Activated naive CD8-positive, alpha-beta T cell treated with anti-CD3 and anti-CD28 coated beads, Interleukin-2, amount 50 U/mL, for 16 hours (primary cell): ENCODE measurements around the gene SDHC.
"Not testable (repeated sequence)": the region's sequence is repeated elsewhere in the genome, so short reads cannot be mapped to it uniquely, and the experiment has no call there.

ENCODE experiments used
- DNase-seq: peaks from one replicate; pipeline ENCODE4 v3.0.0-alpha.2; 2020; ENCODE audit warnings: low read depth, low spot score

Gene SDHC

DNA sequence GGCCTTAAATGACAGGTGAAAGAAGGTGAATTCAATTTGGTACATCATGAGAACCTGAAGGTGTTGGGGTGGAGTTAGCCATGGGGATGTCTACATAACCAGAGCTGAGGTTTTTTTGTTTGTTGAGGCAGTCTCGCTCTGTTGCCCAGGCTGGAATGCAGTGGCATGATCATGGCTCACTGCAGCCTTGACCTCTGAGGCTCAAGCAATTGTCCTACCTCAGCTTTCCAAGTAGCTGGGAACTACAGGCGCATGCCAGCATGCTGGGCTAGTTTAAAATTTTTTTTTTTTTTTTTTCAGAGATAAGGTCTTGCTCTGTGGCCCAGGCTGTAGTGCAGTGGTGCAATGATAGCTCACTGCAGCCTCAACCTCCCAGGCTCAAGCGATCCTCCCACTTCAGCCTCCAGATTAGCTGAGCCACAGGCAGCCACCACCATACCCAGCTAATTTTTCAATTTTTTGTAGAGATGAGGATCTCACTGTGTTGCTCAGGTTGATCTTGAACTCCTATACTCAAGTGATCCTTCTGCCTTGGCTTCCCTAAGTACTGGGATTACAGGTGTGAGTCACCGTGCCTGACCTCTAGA is 2.5 kb upstream of the SDHC start:
- no peak for DNase-seq

DNA sequence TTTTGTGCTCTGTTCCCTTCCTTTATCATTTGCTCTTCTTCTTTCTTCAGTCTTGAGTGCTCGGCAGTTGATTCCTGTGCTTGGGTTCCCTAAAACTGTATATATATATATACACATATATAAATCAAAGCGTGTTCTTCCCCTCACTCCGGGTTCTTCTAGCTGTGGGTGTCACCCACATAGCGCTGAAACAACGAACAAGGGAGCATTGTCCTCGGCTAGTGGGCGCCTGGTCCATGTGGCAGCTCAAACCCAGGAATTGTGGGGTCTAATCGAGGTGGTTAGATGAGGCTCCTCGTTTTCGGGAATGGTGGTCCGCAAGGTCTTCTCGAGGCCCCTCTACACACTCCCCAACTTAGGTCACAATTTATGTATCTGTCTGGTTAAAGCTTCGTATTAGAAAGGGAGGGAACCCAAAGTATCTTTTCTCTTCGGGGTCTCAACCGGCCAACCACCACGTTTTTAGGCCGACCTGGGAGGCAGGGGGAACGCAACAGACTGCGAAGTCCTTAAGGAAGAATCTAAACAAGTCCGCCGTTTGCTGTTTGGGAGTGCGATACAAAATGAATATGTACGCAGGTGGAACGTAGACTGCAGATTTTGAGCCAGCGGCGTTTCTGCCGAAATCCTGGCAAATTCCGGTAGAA is 504 bp upstream of the SDHC start:
- no peak for DNase-seq

DNA sequence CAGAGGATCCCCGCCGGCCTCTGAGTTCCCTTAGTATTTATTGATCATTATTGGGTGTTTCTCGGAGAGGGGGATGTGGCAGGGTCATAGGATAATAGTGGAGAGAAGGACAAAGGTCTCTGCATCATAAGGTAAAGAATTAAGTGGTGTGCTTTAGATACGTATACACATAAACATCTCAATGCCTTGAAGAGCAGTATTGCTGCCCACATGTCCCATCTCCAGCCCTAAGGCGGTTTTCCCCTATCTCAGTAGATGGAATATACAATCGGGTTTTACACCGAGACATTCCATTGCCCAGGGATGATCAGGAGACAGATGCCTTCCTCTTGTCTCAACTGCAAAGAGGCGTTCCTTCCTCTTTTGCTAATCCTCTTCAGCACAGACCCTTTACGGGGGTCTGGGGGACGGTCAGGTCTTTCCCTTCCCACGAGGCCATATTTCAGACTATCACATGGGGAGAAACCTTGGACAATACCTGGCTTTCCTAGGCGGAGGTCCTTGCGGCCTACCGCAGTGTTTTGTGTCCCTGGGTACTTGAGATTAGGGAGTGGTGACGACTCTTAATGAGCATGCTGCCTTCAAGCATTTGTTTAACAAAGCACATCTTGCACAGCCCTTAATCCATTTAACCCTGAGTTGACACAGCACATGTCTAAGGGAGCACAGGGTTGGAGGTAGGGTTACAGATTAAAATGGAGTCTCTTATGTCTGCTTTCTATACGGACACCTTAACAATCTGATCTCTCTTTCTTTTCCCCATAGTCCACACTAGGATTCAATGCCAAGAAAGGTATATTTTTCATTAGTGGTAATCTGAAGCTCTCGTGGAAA is 1.9 kb downstream of the SDHC start:
- DNase-seq = not testable (repeated sequence)

DNA sequence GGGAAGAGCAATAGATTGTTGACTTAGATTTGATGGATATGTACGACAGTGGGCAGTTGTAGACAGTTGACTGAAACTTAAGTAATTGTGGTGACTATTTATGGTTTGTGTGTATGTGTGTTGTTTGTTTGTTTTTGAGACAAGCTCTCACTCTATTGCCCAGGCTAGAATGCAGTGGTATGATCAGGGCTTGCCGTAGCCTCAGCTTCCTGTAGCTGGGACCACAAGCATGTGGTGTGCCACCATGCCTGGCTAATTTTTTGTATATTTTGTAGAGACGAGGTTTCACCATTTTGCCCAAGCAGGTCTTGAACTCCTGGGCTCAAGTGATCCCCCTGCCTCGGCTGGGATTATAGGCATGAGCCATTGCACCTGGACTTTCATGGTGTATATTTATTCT is 9.8 kb downstream of the SDHC start:
- no peak for DNase-seq

DNA sequence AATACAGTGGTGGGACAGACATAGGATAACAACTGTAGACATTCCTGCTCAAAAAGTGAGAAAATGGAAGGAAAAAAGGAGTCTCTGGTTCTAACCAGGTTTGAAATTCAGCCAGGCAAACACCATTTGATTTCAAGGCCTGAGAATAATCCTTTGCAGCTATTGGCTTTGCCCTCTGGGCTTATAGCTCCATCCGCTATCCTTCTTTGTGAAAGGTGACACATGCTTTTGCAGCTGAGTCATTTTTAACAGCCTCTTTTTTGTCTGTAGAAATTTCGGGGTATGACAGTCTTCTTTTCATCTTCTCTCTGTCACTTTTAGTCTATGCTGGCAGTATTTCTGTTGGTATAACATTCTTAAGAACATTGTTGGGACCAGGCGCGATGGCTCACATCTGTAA is 16.2 kb downstream of the SDHC start:
- DNase-seq = no peak

DNA sequence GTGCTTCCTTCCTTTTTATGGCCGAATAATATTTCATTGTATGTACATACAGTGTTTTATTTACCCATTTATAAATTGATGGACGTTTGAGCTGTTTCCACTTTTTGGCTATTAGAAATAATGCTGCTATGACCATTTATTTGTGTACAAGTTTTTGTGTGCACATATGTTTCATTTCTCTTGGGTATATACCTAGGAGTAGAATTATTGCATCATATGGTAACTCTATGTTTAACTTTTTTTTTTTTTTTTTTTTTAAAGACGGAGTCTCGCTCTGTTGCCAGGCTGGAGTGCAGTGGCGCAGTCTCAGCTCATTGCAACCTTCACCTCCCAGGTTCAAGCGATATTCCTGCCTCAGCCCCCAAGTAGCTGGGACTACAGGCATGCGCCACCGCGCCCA is 19.0 kb downstream of the SDHC start:
- no peak for DNase-seq

DNA sequence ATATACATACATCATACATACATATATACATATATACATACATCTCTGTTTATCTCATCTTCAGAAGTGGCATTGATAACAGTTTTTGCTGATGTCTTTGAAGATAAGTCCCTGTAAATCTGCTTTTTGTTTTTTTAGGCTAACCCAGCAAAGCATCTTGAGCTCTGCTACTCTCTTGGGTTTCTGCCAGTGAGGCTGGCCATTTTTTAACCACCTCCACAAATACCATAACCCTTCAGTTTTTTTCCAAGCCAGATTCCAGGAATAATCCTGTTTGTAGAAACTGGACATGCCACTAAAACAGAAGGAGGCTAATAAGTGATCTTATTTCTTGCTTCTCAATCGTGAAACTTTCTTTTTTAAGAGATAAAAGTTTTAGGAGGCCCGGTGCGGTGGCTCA is 21.6 kb downstream of the SDHC start:
- no peak for DNase-seq

DNA sequence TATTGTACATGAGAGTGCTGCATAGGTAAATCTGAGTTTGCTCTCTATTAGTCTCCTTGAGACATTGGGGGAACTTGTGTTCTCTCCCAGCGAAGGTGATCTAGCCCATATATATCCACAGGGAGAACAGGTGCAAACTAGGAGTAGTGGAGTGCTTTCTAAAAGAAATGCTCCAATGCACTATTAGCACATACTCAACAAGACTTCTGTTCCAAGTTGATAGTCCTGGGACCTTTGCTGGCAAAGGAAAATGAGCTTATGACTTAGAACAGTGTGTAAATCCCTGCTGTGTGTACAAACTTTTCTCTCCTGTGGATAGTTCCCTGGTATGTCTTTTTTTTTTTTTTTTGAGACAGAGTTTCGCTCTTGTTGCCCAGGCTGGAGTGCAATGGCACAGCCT is 28.0 kb downstream of the SDHC start:
- no peak for DNase-seq

DNA sequence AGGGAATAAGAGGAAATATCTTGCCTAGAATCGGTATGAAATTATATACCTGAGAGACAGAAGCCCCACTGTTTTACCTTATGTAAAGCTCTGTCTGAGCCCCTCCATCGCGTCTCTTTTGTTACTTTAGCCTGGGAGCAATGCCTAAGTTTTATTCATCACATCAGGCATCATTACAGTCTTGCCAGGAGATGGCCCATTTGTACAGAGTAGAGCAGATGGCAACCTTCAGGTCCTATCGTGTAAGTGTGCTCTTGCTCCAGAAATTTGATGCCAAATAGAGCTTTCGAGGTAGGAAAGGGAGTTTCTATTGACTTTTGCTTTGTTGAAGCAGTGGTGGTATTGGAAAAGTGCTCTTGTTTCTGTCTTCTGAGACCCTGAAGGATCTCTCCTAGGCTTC is 28.6 kb downstream of the SDHC start:
- DNase-seq = no peak

DNA sequence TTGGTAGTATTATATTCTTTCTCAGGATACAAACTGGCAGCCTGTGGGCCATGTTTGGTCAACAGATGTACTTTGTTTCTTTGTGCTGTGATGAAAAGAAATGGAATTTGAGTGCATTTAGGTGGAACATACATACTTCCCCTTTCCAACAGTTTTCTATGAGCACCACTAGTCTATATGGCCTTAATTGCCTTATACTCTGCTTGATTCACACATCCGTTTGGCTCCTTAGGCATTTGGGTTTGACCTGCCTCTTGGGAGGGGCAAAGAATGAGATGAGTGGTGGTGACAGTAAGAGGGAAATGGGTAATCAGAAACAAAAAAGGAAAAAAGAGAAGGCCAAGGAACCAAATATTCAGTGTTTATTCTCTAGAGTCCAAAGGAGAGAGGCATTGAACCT is 36.5 kb downstream of the SDHC start:
- DNase-seq = no peak

DNA sequence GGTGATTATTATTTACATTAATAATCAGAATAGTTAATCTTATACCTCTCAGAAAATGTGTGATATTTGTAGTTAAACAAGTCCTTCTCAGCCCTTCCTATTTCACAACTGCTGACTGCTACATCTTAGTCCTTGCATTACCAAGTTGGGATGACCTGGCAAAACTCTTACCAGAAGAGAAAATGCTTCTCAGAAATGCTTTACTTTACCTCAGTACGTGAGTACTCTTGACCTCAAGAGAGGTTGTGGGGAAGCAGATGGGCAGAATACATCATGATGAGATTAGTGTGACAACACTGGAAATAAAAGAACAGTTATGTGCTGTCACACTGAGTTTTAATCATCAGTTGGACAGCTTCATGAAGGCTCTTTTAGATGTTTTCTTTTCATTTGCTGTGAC is 37.3 kb downstream of the SDHC start:
- no peak for DNase-seq

DNA sequence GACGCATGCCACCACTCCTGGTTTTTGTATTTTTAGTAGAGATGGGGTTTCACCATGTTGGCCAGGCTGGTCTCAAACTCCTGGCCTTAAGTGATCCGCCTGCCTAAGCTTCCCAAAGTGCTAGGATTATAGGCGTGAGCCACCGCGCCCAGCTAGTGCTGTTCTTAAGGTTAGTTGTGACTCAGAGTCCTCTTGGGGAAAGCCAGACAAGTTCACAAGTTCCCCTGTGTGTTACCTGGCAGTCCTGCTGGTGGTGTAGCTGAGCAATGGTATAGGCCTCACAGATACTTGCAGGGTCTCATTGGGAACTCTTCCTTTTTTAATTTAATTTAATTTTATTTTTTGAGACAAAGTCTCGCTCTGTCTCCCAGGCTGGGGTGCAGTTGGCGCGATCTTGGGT is 42.9 kb downstream of the SDHC start:
- DNase-seq = no peak

DNA sequence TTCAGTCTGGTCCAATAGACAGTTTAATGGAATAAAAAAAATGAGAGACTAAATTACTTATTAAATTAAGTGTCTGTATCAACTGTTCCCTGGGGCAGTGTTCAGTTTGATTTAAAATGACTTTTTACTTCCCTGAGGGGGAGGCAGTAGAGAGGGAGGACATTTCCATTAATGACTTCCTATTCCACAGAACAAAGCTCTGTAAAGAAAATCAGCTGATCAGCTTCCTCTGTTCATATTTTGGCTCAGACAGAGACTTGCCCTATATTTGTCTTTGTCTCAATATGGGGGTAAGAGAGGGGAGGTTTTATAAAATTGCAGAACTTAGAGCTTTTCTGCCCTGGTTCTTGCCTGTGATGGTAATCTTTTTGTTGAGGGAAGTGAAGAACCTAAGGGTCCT is 45.1 kb downstream of the SDHC start:
- DNase-seq = no peak

DNA sequence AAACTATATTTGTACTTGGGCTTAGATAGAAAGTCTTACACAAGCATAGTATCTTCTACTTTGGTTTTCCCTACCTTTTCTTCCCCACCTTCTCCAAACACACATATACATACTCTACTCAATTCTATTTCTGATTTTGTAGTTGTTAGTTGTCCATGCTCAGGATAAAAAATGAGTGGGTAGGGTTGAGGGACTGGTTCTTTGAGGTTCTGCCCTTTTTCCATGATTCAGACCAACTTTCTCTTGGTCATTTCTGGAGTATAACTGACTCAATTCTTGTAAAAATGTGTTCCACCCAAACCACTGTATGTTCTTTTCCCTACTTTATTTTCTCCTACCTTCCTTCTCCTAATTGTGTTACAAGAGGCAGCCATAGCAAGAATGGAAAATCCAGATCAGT is 50.2 kb downstream of the SDHC start:
- DNase-seq = no peak

DNA sequence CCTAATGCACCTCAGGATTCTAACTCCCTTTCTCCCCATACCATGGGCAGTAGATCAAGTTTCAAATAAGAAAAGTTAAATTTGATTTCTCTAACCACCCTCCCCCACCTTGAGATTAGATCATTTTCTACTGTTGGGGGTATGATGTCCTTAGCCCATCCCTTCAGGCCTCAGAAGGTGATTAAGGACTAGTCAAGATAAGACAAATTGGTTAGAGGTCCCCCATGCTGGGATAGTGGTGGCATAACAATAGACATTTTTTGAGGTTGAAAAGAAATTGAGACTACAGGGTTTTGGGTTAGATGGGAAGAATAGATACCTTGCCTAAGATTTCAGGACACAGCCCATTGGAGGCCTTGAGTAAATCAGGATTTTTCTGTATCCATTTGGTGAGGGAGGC is 51.0 kb downstream of the SDHC start:
- no peak for DNase-seq

DNA sequence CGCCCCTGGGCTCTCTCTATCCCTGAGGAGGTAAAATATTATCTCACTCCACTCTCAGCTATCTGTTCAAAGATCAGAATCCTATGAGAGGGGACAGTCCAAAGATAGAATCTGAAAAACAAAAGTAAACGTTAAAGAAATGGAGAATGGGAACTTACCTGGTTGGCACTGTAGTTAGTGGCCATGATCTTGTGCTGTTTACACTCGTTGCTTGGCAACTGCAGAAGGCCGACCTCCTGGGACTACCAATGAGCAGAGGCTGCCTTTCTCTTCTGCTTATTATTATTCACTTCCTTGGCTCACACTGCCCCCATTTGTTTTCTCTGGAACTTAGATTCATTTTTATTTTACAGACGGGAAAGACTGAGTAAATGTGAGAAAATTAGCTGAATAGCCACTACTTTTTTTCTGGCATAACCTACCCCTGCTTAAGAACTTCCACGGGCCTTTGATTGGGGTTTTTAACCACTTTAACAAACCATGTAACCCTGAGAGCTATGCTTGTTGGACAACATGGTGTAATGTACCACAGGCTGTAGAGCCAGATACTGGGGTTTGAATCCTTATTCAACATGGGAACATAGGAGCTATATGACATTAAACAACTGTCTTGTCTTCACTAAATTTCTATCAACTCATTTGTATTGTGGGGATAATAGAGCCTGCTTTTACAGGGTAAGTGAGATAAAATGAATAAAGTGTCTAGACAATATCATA is 53.7 kb downstream of the SDHC start, which contains the start of gene CFAP126:
TSS of gene CFAP126 (minus strand) at position 193 of the 717 bp plus-strand sequence. CDS start at position 185, 8 bp downstream.
- no peak for DNase-seq

DNA sequence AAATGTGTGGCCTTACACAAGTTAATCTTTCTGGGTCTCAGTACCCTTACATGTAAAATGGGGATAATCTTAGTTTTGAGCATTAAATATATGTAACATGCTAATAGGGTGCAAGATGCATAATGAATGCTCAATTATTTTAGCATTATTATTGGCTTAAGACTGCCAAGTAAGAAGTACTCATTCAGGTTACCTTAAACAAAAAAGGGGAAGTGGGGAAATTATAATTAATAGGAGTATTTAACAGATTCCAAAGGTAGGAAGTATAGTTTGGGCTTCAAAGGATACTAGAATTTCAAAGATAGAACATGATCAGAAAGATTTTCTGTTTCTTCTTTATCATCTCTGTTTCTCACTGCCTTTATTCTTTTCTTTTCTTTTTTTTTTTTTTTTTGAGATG is 59.3 kb downstream of the SDHC start:
- DNase-seq = no peak

DNA sequence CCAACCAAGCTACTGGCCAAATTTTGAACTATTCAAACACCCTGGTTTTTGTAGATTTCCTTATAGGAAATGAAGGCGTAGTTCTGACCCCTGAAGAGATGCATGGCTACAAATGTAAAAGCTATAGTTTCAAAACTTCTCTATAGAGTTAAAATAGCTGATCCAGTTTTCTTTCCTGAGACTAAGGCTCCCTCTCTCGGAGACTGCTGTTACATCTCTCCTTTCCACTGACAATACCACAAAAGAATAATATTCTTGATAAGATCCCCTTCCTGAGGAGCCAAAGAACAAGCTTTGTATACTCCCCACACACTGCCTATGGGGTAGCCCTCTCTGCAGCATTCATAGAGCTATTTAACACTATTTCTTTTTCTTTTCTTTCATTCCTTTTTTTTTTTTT is 60.2 kb downstream of the SDHC start:
- no peak for DNase-seq

DNA sequence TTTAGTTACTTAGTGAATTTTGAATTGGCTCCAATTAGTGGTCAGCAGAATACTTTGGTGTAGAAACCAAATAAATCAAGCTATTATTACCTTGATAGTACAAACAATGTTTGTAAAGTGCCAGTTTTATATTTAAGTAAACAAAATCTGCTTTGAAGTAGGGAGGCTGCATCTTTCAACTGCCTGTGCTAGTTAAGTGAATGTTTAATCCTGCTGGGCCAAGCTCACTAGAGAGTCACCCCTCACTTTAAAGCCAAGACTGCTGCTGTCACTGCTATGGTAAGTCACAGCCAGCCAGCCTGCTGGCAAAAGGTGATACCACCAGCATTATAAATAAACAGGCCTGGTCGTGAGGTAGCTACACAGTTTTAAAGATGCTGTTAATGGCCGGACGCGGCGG is 63.8 kb downstream of the SDHC start:
- no peak for DNase-seq

DNA sequence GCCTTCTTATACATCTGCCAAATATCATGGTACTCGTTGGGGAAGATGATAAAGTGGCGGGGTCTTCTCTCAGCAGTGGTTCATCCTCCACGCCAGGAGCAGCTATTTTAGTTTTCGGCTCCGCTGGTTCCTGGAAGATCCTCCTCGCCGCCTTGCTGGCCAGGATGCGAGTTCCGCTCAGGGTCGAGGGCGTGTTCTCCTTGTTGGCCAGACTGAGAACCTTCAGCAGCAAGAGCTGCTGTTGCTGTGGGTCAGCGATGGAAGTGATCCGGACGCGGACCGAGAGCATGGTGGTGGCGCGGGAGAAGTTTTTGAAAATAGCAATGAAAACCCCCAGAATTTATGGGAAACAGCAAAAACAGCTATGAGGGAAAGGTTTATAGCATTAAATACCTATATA is 64.9 kb downstream of the SDHC start:
- DNase-seq = no peak

DNA sequence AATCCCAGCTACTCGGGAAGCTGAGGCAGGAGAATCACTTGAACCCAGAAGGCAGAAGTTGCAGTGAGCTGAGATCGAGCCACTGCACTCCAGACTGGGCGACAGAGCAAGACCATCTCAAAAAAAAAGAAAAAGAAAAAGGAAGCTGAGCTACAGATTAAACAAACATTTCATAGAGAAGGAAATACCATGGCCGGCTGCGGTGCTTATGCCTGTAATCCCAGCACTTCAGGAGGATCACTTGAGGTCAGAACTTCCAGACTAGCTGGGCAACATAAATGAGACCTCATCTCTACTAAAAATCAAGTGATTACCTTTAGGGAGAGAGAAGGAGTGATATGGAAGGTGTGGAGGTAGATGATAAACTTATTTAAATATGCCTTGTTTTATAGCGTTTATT is 67.5 kb downstream of the SDHC start:
- DNase-seq = no peak
